NCI-H510A (cell line): ENCODE data around the gene INPP1.

Experiments used
- DNase-seq: peaks from one replicate; lab custom pipeline; 2025; lab: John Stamatoyannopoulos, UW

The INPP1 gene

GRCh38 chr2:190408538-190409271, 65.3 kb downstream of the INPP1 start:
- DNase-seq = peak; percentile 52

- no peak for DNase-seq
Observed at GRCh38 chr2:190409616-190410015, 66.2 kb downstream of the INPP1 start.

- DNase-seq = no peak
Observed at GRCh38 chr2:190410166-190410565, 66.8 kb downstream of the INPP1 start.

- no peak for DNase-seq
Observed at GRCh38 chr2:190412966-190413365, 69.6 kb downstream of the INPP1 start.

- no peak for DNase-seq
Observed at GRCh38 chr2:190413421-190413820, 70.0 kb downstream of the INPP1 start.

GRCh38 chr2:190415251-190415650, 71.9 kb downstream of the INPP1 start:
- DNase-seq = no peak

- DNase-seq = no peak
Observed at GRCh38 chr2:190415794-190416775, 72.7 kb downstream of the INPP1 start.

GRCh38 chr2:190417045-190417842, 73.9 kb downstream of the INPP1 start:
- DNase-seq = no peak

GRCh38 chr2:190418727-190419126, 75.3 kb downstream of the INPP1 start:
- no peak for DNase-seq

GRCh38 chr2:190420801-190421200, 77.4 kb downstream of the INPP1 start:
- DNase-seq = no peak
